Motor neuron (in vitro differentiated cells): ENCODE measurements around the gene OR51B5. TPM values are rescaled to one million over a fixed set of nuclear protein-coding genes. Genes with fewer than 3 reads are reported as not detected.
"Not testable (repeated sequence)": the region's sequence is repeated elsewhere in the genome, so short reads cannot be mapped to it uniquely, and the experiment has no call there.

Source experiments
- ATAC-seq, 8 experiments: fragments of 200-7000 bp; cut with Tn5 transposase; replicated peaks in 6 of 8; 2 replicates each; pipeline ENCODE4 v1.8.0; 2021; ENCODE audit warnings: mild to moderate bottlenecking in 8 of 8, moderate library complexity in 8 of 8
- H3K27ac ChIP-seq, 2 donors: fragments of 250-450 bp; sonication (Bioruptor Pico); 2 replicates each; pipeline ENCODE4 v1.9.0; 2021; ENCODE audit warnings: antibody characterized with exemption in 2 of 2, mild to moderate bottlenecking in 2 of 2, moderate library complexity in 1 of 2
- H3K4me1 ChIP-seq, 2 donors: fragments of 250-450 bp; sonication (Bioruptor Pico); replicated peaks in 1 of 2; 2 replicates each; pipeline ENCODE4 v1.6.1; 2021; ENCODE audit warnings: antibody characterized with exemption in 2 of 2, mild to moderate bottlenecking in 2 of 2, moderate library complexity in 1 of 2
- H3K4me3 ChIP-seq, 5 donors: fragments of 250-450 bp; sonication (Bioruptor Pico); 2 replicates each; pipeline ENCODE4 v1.9.0; 2021; ENCODE audit warnings: antibody characterized with exemption in 5 of 5, mild to moderate bottlenecking in 5 of 5, moderate library complexity in 4 of 5
- WGBS, 10 experiments: fragments of 450-650 bp; shearing (Covaris generic); methylation state at CpG; one replicate each; pipeline ENCODE4 v1.0.0; 2022; 5-methylcytosine and 5-hydroxymethylcytosine counted together
- in situ Hi-C, 9 experiments: fragments of 400-800 bp; cut with MboI; loops; one replicate each; pipeline ENCODE4 v1.15.0; 2021; ENCODE audit warnings: low sequenced_read_pairs in 9 of 9, low pct_unique_long_range_greater_than_20kb in 2 of 9; ENCODE audit not compliant: unreplicated experiment in 9 of 9
- total RNA-seq, 8 experiments: library from RNA; unstranded; fragments of 300-600 nt; gene quantifications; 2 replicates each; pipeline versions ENCODE4 v1.2.3 to v1.2.4, GENCODE V29; 2022

The OR51B5 gene
- total RNA-seq, 8 experiments from 2014 or later: 0.25 to 0.92 (median 0.51) TPM; not detected in 2

DNA sequence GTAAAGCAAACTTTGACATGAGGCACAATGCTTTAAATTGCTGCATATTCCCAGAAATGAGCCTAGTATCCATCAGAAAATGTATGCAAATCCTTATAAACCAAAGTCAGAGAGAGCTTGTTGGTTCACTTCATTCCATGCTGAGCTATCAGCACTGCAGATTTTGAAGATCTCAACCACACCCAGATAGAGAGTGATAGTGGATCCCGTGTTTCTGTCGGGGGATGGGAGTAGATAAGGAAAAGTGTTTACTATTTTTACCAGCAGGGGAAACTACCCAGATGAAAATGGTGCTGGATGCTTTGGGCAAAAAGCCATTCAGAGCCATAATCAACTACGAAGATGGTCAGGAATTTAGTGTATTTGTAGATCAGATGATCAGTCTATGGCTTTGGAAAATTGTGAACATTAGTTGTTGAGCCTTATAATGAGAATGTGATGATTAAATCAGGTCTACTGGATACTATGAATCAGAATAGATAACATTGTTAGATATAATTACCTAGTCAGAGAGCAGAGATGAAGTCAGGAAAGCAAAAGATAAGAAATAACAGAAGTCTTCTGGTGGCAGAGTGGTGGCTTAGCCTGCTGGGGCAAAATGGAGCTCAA, 18.8 kb upstream of the OR51B5 start:
- no peaks in the 10 kb centered on the region for H3K4me1 ChIP-seq
- H3K4me3 ChIP-seq: no peak overlapping the region
- no peak overlapping the region for H3K27ac ChIP-seq
- ATAC-seq: peak in 1 of 8 experiments; percentile 28
- WGBS, 10 experiments: 0 to 100% (median 61%) methylated on average over 1 to 3 of the region's 3 CpGs; no CpG with 5 or more reads in 1 of the 10 experiments
- in situ Hi-C loops: loop anchor here in 1 of 9 experiments (25.0 kb wide), 1 partner anchor 150 kb away; the partner anchor contains the start of gene OR51V1

DNA sequence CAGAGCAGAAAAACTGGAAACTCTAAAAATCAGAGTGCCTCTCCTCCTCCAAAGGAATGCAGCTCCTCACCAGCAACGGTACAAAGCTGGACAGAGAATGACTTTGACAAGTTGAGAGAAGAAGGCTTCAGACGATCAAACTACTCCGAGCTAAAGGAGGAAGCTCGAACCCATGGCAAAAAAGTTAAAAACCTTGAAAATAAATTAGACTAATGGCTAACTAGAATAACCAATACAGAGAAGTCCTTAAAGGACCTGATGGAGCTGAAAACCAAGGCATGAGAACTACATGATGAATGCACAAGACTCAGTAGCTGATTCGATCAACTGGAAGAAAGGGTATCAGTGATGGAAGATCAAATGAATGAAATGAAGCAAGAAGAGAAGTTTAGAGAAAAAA, 12.7 kb upstream of the OR51B5 start:
- not testable (repeated sequence) for H3K4me1 ChIP-seq, H3K4me3 ChIP-seq, H3K27ac ChIP-seq, ATAC-seq
- in situ Hi-C loops: loop anchor here in 1 of 9 experiments (25.0 kb wide), 1 partner anchor 144 kb away; the partner anchor contains the start of gene OR51V1
- WGBS, 10 experiments: 71 to 80% (median 77%) methylated on average over 1 to 3 of the region's 5 CpGs; no CpG with 5 or more reads in 6 of the 10 experiments

- Histone ChIP-seq H3K4me3 (no peak within 1 kb of the TSS), H3K4me1 (no peaks in the 10 kb centered on the region), H3K27ac (no peak within 1 kb of the TSS)
- no peak for ATAC-seq
- 11 to 86% (median 40%) methylated on average over 1 of the region's 1 CpG; no CpG with 5 or more reads in 1 of the 10 experiments for WGBS, 10 experiments
- in situ Hi-C loops: loop anchor here in 1 of 9 experiments (25.0 kb wide), 1 partner anchor 139 kb away; the partner anchor contains the start of gene OR51V1
Observed at GRCh38 chr11:5351208-5351607, 7.9 kb upstream of the OR51B5 start, which contains the start of gene OR51B6. Gene OR51B6 (plus strand): TSS chr11:5351508. CDS start chr11:5351508, 0 bp downstream.

GRCh38 chr11:5349550-5349949, 6.2 kb upstream of the OR51B5 start:
- no peak overlapping the region for H3K4me3 ChIP-seq
- in situ Hi-C loops: no loop called here
- 25 to 83% (median 57%) methylated on average over 1 of the region's 1 CpG; no CpG with 5 or more reads in 5 of the 10 experiments for WGBS, 10 experiments
- H3K27ac ChIP-seq: no peak overlapping the region
- no peak for ATAC-seq
- no peaks in the 10 kb centered on the region for H3K4me1 ChIP-seq

GRCh38 chr11:5348551-5349194, 5.3 kb upstream of the OR51B5 start:
- ATAC-seq: peak in 2 of 8 experiments; percentile 25 to 81
- in situ Hi-C loops: no loop called here
- H3K4me3 ChIP-seq: no peak overlapping the region
- H3K27ac ChIP-seq: no peak overlapping the region
- no peaks in the 10 kb centered on the region for H3K4me1 ChIP-seq
- WGBS, 10 experiments: 8 to 30% (median 25%) methylated on average over 1 to 3 of the region's 3 CpGs; no CpG with 5 or more reads in 5 of the 10 experiments

DNA sequence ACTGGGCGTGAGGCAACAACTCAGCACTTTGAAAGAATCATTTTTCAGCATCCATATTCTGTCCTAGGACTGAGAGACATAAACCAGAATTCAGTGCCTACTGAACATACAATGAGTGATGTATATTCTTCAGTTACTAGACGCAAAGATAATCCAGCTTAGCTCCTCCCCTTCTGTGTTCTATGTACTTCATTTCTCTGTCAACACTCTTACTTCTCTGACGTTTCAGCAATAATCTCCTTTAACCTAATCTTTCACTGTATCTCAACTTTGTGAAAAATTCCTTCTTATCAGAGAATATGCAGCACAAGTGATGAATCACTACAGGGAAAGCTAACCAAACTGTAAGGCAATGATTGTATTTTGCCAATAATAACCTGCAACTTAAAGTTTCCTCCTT, 2.5 kb upstream of the OR51B5 start:
- Histone ChIP-seq H3K4me3 (no peak overlapping the region), H3K27ac (no peak overlapping the region), H3K4me1 (no peaks in the 10 kb centered on the region)
- 0 to 83% (median 57%) methylated on average over 1 to 3 of the region's 3 CpGs; no CpG with 5 or more reads in 1 of the 10 experiments for WGBS, 10 experiments
- ATAC-seq: no peak
- in situ Hi-C loops: no loop called here

GRCh38 chr11:5339771-5340322, 3.5 kb downstream of the OR51B5 start:
- Histone ChIP-seq H3K4me1 (no peaks in the 10 kb centered on the region), H3K27ac (no peak overlapping the region), H3K4me3 (no peak overlapping the region)
- in situ Hi-C loops: no loop called here
- ATAC-seq: no peak
- 63 to 100% (median 100%) methylated on average over 1 of the region's 1 CpG; no CpG with 5 or more reads in 2 of the 10 experiments for WGBS, 10 experiments

DNA sequence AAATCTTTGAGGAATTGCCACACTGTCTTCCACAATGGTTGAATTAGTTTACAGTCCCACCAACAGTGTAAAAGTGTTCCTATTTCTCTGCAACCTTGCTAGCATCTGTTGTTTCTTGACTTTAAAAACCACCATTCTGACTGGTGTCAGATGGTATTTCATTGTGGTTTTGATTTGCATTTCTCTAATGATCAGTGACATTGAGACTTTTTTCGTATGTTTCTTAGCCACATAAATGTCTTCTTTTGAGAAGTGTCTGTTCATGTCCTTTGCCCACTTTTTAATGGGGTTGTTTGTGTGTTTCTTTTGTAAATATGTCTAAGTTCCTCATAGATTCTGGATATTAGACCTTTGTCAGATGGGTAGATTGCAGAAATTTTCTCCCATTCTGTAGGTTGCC, 6.1 kb downstream of the OR51B5 start:
- H3K4me1 ChIP-seq, ATAC-seq, H3K27ac ChIP-seq, in situ Hi-C loops, H3K4me3 ChIP-seq: not testable (repeated sequence)
- 0 to 86% (median 50%) methylated on average over 1 of the region's 1 CpG; no CpG with 5 or more reads in 3 of the 10 experiments for WGBS, 10 experiments

DNA sequence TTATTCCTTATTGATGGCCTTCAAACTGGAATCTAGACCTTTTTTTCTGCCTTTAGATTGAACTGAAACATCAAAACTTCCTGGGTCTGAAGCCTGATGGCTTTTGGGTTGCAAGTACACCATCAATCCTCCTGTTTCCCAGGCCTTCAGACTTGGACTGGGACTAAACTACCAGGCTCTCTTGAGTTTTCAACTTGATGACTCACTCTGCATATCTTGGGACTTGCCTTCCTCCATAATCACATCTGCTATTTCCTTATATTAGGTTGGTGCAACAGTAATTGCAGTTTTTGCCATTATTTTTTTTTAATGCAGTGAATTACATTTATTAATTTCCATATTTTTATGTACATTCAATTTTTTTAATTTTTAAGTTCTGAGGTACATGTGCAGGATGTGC, 7.0 kb downstream of the OR51B5 start:
- in situ Hi-C loops: no loop called here
- no peak overlapping the region for H3K27ac ChIP-seq
- H3K4me1 ChIP-seq: no peaks in the 10 kb centered on the region
- H3K4me3 ChIP-seq: no peak overlapping the region
- peak in 2 of 8 experiments; percentile 62 to 68 for ATAC-seq

- Histone ChIP-seq H3K4me3 (no peak overlapping the region), H3K4me1 (no peaks in the 10 kb centered on the region), H3K27ac (no peak overlapping the region)
- WGBS, 10 experiments: 20 to 80% (median 40%) methylated on average over 1 of the region's 1 CpG; no CpG with 5 or more reads in 2 of the 10 experiments
- ATAC-seq: no peak
- in situ Hi-C loops: no loop called here
Observed at GRCh38 chr11:5335170-5335569, 8.2 kb downstream of the OR51B5 start.

GRCh38 chr11:5324197-5324596, 19.1 kb downstream of the OR51B5 start, which contains the start of gene OR51B2:
Gene OR51B2 (minus strand): TSS chr11:5324297. CDS start chr11:5324297, 0 bp downstream.
- no peak within 1 kb of the TSS for H3K4me3 ChIP-seq
- no peak within 1 kb of the TSS for H3K27ac ChIP-seq
- WGBS, 10 experiments: 20 to 86% (median 56%) methylated on average over 1 to 3 of the region's 3 CpGs
- in situ Hi-C loops: no loop called here
- H3K4me1 ChIP-seq: no peaks in the 10 kb centered on the region
- ATAC-seq: no peak

- WGBS, 10 experiments: 33 to 100% (median 77%) methylated on average over 1 to 5 of the region's 5 CpGs
- no peaks in the 10 kb centered on the region for H3K4me1 ChIP-seq
- peak in 2 of 8 experiments; percentile 41 to 70 for ATAC-seq
- no peak overlapping the region for H3K4me3 ChIP-seq
- in situ Hi-C loops: no loop called here
- no peak overlapping the region for H3K27ac ChIP-seq
Observed at GRCh38 chr11:5317292-5317691, 26.0 kb downstream of the OR51B5 start.

GRCh38 chr11:5313326-5314023, 29.8 kb downstream of the OR51B5 start:
- H3K27ac ChIP-seq, ATAC-seq, H3K4me1 ChIP-seq, H3K4me3 ChIP-seq, in situ Hi-C loops: not testable (repeated sequence)
- 31 to 90% (median 73%) methylated on average over 2 to 3 of the region's 3 CpGs; no CpG with 5 or more reads in 1 of the 10 experiments for WGBS, 10 experiments
